ENCODE measurements around the gene PF4V1.

DNA sequence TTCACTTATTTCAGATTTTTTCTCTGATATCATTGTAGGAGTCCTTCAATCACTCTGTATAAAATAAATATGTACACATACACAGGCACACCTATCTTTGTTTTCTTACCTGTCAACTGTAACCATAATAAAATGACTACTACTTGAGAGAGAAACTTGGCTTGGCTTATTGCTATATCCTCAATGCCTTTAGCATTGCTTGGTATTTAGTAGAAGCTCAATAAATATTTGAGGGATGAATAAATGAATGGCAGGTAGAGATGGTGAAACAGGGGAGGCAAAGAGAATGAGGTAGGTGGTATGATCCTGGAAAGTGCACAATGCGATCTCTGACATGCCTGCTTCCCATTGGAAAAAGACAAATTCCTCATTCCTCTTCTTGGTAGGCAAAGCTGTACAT lies 38.4 kb upstream of the PF4V1 start:
- TF ChIP-seq POLR2A (IDR thresholded peaks at IDR 0.05) = no peak
- TF ChIP-seq, protein P1, sequence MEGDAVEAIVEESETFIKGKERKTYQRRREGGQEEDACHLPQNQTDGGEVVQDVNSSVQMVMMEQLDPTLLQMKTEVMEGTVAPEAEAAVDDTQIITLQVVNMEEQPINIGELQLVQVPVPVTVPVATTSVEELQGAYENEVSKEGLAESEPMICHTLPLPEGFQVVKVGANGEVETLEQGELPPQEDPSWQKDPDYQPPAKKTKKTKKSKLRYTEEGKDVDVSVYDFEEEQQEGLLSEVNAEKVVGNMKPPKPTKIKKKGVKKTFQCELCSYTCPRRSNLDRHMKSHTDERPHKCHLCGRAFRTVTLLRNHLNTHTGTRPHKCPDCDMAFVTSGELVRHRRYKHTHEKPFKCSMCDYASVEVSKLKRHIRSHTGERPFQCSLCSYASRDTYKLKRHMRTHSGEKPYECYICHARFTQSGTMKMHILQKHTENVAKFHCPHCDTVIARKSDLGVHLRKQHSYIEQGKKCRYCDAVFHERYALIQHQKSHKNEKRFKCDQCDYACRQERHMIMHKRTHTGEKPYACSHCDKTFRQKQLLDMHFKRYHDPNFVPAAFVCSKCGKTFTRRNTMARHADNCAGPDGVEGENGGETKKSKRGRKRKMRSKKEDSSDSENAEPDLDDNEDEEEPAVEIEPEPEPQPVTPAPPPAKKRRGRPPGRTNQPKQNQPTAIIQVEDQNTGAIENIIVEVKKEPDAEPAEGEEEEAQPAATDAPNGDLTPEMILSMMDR (IDR thresholded peaks at IDR 0.05) = no peak

Data from breast epithelium (tissue), 3 donors.